Transverse colon (tissue), 4 donors: ENCODE data around the gene MME. TPM values are rescaled to one million over a fixed set of nuclear protein-coding genes. Genes with fewer than 3 reads are reported as not detected.

Experiments
- DNase-seq: peaks from one replicate; pipeline ENCODE4 v3.0.0-alpha.2; 2019
- H3K27ac ChIP-seq, 4 donors: fragments of 200-600 bp; sonication (generic); 2 replicates each; pipeline ENCODE4 v1.5.1; 2016 to 2018; ENCODE audit warnings: inconsistent platforms in 4 of 4
- H3K27me3 ChIP-seq: fragments of 200-600 bp; sonication (generic); 2 replicates; pipeline ENCODE4 v1.5.1; 2017; ENCODE audit warnings: inconsistent platforms
- H3K36me3 ChIP-seq, 4 donors: fragments of 200-600 bp; sonication (generic); 2 replicates each; pipeline ENCODE4 v1.5.1; 2017 to 2019; ENCODE audit warnings: inconsistent platforms in 4 of 4
- H3K4me1 ChIP-seq, 4 donors: fragments of 200-600 bp; sonication (generic); 2 replicates each; pipeline ENCODE4 v1.5.1; 2017 to 2020; ENCODE audit warnings: inconsistent platforms in 4 of 4
- H3K4me3 ChIP-seq, 4 donors: fragments of 200-600 bp; sonication (generic); 1 replicate in 1 of 4; 2 replicates in 3 of 4; pipeline versions ENCODE4 v1.5.1 to v1.6.1; 2017 to 2019; ENCODE audit warnings: inconsistent platforms in 4 of 4
- H3K9me3 ChIP-seq, 2 donors: fragments of 200-600 bp; sonication (generic); 2 replicates each; pipeline ENCODE4 v1.5.1; 2017 to 2019; ENCODE audit warnings: inconsistent platforms in 2 of 2
- CTCF ChIP-seq, 5 experiments: fragments of 200-600 bp in 3 of 5; fragments of 450-650 bp in 2 of 5; sonication (generic) in 3 of 5; IDR thresholded peaks; 1 replicate in 2 of 5; 2 replicates in 3 of 5; pipeline ENCODE4 v1.5.1; 2016 to 2017; ENCODE audit warnings: antibody characterized with exemption in 5 of 5, inconsistent platforms in 3 of 5, mild to moderate bottlenecking in 2 of 5, moderate library complexity in 1 of 5
- EP300 ChIP-seq: sonication (generic); formaldehyde crosslinking; IDR thresholded peaks from one replicate; pipeline ENCODE4 v1.6.1; 2017; ENCODE audit warnings: antibody characterized with exemption, low read depth
- POLR2A ChIP-seq: fragments of 450-650 bp; IDR thresholded peaks from one replicate; pipeline ENCODE4 v1.6.1; 2016; ENCODE audit warnings: antibody characterized with exemption, mild to moderate bottlenecking, moderate library complexity
- POLR2AphosphoS5 ChIP-seq, 3 donors: sonication (generic); formaldehyde crosslinking; IDR thresholded peaks; one replicate each; pipeline ENCODE4 v1.6.1; 2016; ENCODE audit warnings: antibody characterized with exemption in 3 of 3
- WGBS, 2 donors: methylation state at CpG; one replicate each; pipeline ENCODE4 v1.1.5; 2018; ENCODE audit warnings: low coverage in 1 of 2; 5-methylcytosine and 5-hydroxymethylcytosine counted together
- in situ Hi-C, 4 donors: fragments of 200-750 bp; cut with MboI; loops; one replicate each; pipeline versions ENCODE4 v1.15.0 to v1.15.1; 2017; ENCODE audit warnings: low sequenced_read_pairs in 3 of 4, low pct_ligation_motif_present in 1 of 4, low pct_unique_long_range_greater_than_20kb in 1 of 4
- intact Hi-C: fragments of 100-400 bp; cut with DNase I; formaldehyde crosslinking; loops from one replicate; pipeline ENCODE4 v1.15.1; 2023; ENCODE audit warnings: low total_unique reads
- total RNA-seq, 4 donors: library from RNA; depleted of rRNA; stranded (reverse); fragments of >200 nt; gene quantifications; one replicate each; pipeline ENCODE4 v1.1.0, GENCODE V29; 2016

MME gene
- total RNA-seq, 4 donors from 2014 or later: 0.82 to 1.1 (median 0.95) TPM; not detected in 1

DNA sequence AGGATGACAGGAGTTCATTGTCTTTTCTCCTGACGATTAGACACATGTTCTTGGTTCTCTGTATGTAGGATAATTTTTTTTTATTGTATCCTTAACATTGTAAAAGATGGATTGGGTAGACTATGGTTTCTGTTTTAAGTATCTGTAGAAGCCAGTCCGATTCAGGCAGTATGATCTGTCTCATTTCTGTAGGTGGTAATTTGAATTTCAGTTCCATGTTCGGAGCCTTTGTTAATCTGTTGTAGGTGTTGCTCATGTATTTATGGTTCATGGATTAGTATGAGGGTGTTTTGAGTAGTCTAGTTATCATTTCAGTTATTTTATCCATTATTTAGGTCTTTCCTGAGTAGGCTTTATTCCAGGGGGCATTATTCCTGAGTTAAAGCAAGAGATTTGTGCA is 32.4 kb upstream of the MME start:
- Histone ChIP-seq H3K27ac (no peak overlapping the region), H3K4me3 (no peak overlapping the region)
- TF ChIP-seq EP300 (no peak), POLR2AphosphoS5 (IDR thresholded peaks at IDR 0.05) (no peak), CTCF (IDR thresholded peaks at IDR 0.05) (no peak), POLR2A (no peak)

GRCh38 chr3:155049959-155050358 is 30.2 kb upstream of the MME start:
- no peak overlapping the region for H3K4me3 ChIP-seq
- TF ChIP-seq POLR2A (no peak), CTCF (IDR thresholded peaks at IDR 0.05) (no peak), POLR2AphosphoS5 (IDR thresholded peaks at IDR 0.05) (no peak), EP300 (no peak)
- in situ Hi-C loops (loop anchor here in 1 of 4 donors (25.0 kb wide), 1 partner anchor 113 kb away; no protein-coding TSS in a partner anchor), intact Hi-C loops (no loop called here)
- H3K9me3 ChIP-seq: no peaks in the 10 kb centered on the region
- no peaks in the 10 kb centered on the region for H3K36me3 ChIP-seq
- H3K27me3 ChIP-seq: no peaks in the 10 kb centered on the region
- no peak for DNase-seq
- no peak overlapping the region for H3K27ac ChIP-seq
- no peaks in the 10 kb centered on the region for H3K4me1 ChIP-seq
- WGBS, 2 donors: 96 to 100% methylated on average over 2 to 4 of the region's 4 CpGs

More for the DNA sequence above, 32.4 kb upstream of the MME start:
- intact Hi-C loops (no loop called here), in situ Hi-C loops (loop anchor here in 1 of 4 donors (25.0 kb wide), 1 partner anchor 110 kb away; no protein-coding TSS in a partner anchor)
- no peaks in the 10 kb centered on the region for H3K27me3 ChIP-seq
- H3K9me3 ChIP-seq: no peaks in the 10 kb centered on the region
- no peaks in the 10 kb centered on the region for H3K4me1 ChIP-seq
- WGBS, 2 donors: 79 to 83% methylated on average over 3 of the region's 3 CpGs
- H3K36me3 ChIP-seq: no peaks in the 10 kb centered on the region
- DNase-seq: no peak

GRCh38 chr3:155052470-155052869 is 27.6 kb upstream of the MME start:
- in situ Hi-C loops: no loop called here
- no peaks in the 10 kb centered on the region for H3K36me3 ChIP-seq
- no peaks in the 10 kb centered on the region for H3K27me3 ChIP-seq
- intact Hi-C loops: no loop called here
- no peak overlapping the region for H3K27ac ChIP-seq
- no peaks in the 10 kb centered on the region for H3K9me3 ChIP-seq
- no peak for DNase-seq
- no peak overlapping the region for H3K4me3 ChIP-seq
- WGBS, 2 donors: 60 to 81% methylated on average over 1 to 2 of the region's 2 CpGs
- TF ChIP-seq CTCF (IDR thresholded peaks at IDR 0.05): no peak
- no peak for TF ChIP-seq EP300
- no peak for TF ChIP-seq POLR2A
- no peaks in the 10 kb centered on the region for H3K4me1 ChIP-seq

- Histone ChIP-seq H3K36me3 (no peaks in the 10 kb centered on the region), H3K9me3 (no peaks in the 10 kb centered on the region), H3K27me3 (no peaks in the 10 kb centered on the region), H3K27ac (no peak overlapping the region), H3K4me3 (no peak overlapping the region), H3K4me1 (no peaks in the 10 kb centered on the region)
- no peak for TF ChIP-seq CTCF (IDR thresholded peaks at IDR 0.05)
- no peak for TF ChIP-seq EP300
- TF ChIP-seq POLR2AphosphoS5 (IDR thresholded peaks at IDR 0.05): no peak
- no peak for TF ChIP-seq POLR2A
- 36 to 80% methylated on average over 1 of the region's 1 CpG for WGBS, 2 donors
- in situ Hi-C loops: no loop called here
- DNase-seq: no peak
- intact Hi-C loops: no loop called here
These were observed 26.4 kb upstream of the MME start for GRCh38 chr3:155053756-155054155.
